ENCODE data around the gene LCE1D.

Gene LCE1D

GRCh38 chr1:152817309-152817708, 20.8 kb downstream of the LCE1D start:
- DNase-seq = no peak

GRCh38 chr1:152823294-152823693, 26.8 kb downstream of the LCE1D start:
- DNase-seq = no peak

GRCh38 chr1:152824964-152825363, 28.4 kb downstream of the LCE1D start:
- DNase-seq = no peak

DNA sequence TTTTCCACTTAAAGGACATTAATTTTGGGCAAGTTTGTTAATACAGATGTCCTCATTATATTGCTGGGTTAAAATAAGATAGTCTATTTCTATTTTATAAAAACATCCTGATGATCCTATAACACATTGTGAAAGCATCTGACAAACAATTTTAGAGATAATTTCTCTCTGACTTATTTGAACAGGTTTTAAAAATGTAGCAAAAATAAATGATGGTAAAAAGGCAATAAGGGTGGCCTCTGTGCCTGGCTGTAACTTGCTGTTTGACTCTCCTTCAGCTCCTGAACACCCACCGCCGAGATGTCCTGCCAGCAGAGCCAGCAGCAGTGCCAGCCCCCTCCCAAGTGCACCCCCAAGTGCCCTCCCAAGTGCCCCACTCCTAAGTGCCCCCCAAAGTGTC, 30.7 kb downstream of the LCE1D start, which contains the start of gene LCE1A:
LCE1A (plus strand) TSS at position 301 of the 400 bp plus-strand sequence; CDS start at position 301, 0 bp downstream.
- DNase-seq = no peak

DNA sequence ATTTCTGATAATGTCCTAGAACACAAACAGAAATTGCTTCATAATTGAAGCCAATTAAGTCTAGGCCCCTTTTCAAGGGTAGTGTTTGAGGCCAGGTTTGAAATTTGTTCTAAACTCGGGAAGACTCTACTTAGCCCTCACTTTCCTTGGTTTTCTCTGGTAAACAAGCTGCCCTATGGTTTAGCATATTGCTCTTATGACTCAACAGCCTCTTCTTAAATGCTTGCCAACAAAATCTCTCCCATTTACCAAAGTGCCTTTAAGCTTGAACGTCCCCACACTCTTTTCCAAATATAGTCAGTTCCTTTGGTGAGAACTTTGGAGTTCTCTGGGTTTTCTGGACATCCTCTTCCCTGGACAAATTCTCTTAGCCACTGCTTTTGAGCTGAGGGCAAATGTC, 40.3 kb downstream of the LCE1D start:
- no peak for DNase-seq

DNA sequence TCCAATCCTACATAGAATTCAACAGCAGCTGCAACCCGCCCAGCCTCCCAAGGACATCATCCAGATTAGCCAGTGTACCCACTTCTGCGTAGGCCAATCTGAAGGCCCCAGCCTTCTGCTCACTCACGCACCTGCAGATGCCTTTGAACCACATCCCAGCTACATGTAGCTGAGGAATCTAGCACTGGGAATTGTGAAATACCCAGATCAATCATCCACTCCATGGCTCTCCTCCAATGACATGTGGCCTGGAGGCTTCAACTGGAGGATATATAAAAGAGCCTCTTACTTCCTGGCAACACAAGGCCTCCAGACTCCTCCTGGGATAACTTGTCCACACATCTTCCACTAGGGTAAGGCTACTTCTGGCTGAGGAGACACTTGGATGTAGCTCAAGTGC, 46.0 kb downstream of the LCE1D start, which contains the start of gene LCE6A:
LCE6A (plus strand) TSS at position 301 of the 400 bp plus-strand sequence. CDS start 665 bp downstream, outside the sequence.
- no peak for DNase-seq
